Midbrain (tissue), 1 donor: ENCODE data around the gene TWNK.
A peak's percentile ranks its signal among the peaks of the same experiment; 100 is the strongest.

ENCODE experiments used
- DNase-seq: peaks from one replicate; lab custom pipeline; 2025; lab: John Stamatoyannopoulos, UW

TWNK gene

DNA sequence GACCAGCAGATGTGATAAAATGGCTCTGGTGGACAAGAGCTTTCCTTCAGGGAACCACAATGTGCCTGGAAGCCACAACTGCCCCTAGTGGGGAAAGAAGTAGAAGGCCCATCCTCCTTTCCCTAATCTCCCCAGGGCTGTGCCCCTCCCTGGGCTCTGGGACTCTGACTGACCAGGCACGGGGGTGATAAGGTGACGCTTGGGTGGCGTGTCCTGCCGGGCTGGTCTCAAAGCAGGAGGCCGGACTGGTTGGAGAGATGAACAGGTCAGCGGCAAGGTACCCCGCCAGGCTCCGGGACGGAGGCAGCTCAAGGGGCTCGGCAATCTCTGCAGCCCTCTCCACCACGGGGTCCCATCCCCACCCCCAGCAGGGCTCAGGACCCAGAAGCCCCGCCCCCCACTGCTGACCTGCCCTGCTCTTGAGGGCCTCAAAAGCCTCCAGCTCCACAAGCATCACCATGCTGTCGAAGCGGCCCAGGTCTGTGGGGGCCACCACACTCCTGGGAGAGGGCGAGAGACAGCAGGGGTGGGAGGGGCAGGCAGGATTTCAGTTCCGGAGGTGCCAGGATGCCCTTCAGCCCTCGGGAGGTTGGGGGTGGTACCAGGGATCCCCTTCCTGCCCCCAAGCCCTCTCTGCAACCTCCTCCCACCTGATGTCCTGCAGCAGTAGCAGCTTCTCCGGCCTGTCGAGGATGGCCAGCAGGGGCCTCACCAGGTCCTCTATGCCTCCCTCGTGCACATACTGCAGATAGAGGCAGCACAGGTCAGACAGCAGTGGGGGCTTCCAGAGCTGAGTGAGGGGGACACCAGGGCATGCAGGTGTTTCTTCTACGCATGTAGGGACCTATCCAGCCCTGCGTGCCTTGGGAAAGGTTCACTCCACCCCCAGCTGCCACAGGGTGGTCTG is 24.4 kb downstream of the TWNK start:
- DNase-seq = no peak

DNA sequence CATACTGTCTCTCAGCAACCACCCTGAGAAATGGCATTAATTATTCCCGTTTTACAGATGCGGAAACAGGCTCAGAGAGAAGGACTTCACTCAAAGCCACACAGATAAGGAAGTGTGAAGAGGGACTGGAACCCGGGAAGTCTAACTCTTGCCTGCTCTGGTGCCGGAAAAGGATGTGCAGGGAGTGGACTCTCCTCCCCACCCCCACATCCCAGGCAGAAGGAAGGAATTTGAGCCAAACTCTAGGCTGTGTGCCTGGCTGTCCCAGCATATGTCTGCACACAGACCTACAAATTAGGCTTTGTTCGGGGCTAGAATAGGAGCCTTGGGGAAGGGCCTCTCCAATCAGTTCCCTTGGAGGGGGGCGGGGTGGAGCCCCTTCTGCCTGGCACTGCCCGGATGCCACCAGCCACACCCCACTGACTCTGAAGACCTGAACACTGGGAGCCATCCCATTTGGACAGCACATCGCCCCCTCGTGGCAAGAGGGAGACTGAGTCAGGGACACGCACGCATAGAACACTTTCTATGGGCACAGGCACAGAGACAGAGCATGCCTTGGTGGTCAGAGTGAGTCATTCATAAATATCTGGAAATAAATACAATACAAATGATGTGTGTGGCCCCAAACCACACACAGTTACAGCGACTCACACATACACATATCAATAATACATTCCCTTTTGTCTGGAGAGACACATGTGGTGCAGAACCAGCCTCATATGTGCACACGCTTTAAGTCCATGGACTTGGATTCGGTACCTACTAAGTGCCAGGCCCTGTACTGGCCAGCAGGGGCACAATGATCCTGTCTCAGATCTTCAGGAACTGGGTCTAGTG is 25.4 kb downstream of the TWNK start:
- DNase-seq = peak; percentile 94

DNA sequence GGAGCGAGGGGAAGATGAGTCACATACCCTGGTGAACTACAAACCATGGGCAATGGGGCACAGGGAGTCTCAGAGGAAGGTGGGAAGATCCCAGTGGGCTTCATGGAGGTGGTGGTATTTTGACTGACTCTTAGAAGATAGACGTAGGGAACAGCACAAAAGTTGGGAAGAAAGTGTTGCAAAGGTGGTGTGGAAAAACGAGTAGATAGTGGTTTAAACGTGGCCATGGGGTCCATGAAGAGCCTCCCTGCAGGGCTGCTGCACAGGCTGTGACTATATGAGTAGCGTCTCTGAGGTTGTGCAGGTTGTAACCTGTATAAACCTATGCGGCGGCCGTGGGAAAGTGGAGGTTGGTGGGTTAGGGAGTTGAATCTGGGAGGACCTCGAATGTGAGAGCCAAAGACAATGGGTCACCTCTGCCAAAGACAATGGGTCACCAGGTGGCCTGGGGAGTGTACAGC is 26.1 kb downstream of the TWNK start:
- no peak for DNase-seq

DNA sequence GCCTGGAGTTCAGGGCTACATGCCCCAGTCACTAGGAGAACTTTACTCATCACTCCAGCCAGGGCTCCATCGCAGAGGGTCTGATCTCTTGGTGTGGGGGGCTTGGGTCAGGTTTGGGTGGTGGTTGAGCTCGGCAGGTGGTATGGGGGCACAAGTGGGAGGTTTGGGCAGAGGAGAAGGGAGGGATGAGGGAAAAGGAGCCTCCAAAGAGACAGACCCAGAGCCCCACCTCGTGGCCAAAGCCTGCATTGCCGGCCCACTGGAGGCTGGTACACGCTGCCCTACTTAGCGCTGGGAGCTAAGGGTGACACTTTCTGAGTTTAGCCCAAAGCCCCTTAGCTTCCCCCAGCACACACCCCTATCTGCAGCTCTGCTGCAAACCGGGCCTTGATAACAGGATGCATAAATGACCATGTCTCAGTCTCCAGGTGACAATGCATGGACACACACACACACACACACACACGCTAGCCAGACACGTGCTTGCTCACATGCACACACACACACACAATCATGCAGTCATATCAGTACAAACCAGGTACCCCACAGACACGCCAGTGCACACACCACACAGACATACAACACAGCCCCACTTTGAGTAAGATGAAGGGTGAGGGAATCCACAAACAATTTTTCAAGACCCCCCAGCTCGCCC is 27.0 kb downstream of the TWNK start:
- peak; percentile 84 for DNase-seq

DNA sequence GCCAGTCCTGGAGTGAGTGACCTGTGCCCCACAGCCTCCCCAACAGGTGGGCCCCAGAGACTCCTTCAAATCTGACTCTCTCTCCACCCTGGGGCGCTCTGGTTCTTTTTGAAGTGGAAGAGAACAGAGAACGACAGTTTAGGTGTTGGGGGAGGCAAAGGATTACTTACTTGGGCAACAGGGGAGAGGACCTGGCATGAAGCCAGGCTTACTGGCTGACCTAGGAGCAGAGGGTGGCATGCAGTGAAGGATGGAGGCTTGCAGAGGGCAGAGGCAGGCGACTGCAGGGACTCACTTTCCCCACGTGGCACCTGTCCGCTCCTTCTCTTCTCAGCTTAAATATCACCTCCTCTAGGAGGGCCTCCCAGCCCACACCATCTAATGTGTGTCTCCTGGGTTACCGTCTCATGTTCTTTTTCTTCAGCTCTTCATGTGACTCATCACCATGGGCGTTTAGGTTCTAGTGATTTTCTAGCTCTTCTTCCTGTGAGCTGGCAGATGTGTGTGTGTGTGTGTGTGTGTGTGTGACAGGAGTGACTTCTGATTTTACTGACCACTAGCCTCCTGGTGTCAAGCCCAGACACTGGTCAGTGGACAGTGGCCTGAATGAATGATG is 27.7 kb downstream of the TWNK start:
- DNase-seq = no peak

DNA sequence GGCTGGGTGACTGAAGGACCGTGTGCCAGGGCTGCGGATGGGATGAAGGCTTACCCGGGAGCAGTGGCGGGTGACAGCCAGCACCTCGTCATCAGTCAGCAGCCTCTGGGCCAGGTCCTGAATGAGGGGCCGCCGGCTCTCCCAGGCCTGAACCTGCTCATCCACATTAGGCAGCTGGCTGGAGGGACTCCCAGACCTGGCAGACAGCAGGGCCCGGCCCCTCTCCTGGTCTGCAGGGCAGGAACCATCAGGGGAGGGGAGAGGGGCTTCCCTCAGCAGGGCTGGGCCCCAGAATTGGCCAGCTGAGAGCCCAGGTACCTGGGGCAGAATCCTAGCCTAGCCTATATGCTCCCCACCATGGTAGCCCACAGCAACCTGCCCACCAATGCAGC is 28.2 kb downstream of the TWNK start:
- DNase-seq = no peak

DNA sequence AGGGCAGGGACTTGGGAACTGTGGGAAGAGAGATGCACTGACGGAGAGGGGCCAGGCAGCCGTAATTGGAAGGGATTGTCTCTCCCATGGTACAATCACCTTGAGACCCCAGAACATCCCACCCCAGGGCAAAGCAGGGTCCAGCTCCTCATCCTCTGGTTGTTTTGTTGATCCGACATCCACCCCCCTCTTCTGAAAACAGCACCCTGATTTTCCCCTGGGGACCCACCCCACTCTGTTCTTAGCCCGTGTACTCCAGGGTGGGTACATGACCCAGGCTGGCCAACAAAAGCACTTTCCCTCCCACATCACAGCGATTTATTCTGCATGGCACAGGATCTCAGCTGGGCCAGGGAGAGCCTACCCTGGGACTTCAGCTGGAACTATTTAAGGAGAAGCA is 29.5 kb downstream of the TWNK start:
- no peak for DNase-seq

DNA sequence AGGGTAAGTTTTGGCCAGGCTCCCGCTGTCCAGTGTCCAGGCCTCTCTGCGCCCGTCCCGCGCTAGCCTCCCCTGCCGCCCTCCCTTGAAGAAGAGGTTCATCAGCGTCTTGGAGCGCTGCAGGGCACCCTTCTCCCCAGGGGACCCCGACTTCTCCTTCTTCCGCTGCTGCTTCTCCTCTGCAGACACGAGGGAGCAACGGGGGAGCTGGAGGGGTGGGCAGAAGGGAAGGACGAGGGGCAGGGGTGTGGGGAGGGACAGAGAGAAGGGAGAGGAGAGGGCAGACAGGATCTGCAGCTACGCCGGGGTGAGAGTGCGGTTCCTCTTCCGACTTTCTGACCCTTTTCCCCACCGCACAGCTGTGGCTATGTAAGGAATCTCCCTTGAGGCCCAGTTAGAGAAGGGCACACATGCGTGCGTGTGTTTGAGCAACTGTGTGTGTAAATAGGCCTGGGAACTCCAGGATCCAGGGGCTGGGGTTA is 30.8 kb downstream of the TWNK start:
- DNase-seq = no peak

DNA sequence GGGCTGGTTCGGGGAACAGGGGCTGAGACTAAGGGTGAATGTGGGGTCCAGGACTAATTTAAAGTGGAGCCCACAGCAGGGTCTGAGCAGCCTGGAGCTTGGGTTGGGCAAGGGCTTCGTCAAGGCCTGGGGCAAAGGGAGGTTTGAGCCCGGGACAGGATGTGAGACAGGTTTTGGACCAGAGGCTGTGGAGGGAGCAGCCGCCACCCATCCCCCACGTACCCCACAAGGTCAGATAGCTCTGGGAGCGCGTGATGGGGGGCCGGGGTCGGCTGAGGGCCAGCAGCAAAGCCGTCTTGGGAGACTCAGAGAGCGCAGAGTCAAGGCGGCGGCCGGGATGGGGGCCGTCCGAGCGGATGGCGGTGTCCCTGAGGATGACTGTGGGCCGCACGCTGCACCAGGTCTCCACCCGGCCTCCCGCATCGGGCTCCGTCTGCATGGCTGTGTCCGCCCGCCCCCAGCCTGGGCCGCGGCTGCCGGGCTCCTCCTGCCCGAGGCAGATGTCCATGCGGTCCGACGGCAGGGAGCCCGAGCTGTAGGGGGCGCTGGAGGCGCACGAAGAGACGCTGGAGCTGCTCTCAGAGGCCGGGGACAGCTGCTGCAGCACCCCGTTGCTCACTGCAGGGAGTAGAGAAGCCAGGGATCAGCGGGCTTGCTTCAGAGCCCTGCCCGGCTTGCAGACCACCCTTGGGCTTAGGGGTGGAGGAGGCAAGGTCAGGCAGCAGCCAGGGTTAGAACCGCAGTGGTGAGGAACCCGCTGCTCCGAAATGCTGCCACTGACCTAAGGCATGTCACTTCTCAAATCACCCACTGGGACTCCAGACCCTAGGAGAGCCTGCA is 31.5 kb downstream of the TWNK start:
- peak; percentile 84 for DNase-seq

DNA sequence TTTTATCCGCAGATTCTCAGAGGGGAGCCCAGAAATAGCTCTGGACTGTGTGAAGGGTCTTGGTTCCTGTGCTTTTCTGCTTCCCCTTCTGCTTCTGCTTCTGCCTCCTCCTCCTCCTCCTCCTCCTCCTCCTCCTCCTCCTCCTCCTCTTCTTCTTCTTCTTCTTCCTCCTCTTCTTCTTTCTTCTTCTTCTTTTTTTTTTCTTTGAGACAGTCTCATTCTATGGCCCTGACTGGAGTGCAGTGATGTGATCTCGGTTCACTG is 32.0 kb downstream of the TWNK start:
- no peak for DNase-seq

DNA sequence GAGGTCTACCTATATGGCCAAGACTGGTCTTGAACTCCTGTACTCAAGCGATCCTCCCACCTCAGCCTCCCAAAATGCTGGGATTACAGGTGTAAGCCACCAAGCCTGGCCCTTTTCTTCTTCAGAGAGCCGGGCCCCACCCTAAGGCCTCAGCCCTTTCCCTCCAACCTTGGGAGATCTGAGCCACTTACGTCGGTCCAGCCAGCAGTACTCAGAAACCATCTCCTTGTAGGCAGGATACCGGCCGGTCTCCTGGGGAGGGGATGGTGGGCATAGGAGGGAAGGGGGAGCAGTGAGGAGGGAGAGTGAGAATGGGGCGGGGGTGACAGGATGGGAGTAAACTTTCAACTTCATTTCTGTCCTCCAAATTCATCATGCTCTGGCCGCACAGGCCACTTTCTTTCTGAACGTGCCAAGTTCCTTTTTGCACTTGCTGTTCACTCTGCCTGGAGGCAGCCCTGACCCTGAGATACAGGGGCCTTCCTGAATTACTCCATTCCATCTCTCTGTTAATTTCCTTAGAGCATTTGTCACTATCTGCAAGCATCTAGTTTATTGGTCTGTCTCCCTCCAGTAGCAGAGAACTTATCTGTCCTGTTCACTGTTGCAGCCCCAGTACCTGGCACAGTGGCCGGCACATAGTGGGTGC is 33.2 kb downstream of the TWNK start:
- no peak for DNase-seq

DNA sequence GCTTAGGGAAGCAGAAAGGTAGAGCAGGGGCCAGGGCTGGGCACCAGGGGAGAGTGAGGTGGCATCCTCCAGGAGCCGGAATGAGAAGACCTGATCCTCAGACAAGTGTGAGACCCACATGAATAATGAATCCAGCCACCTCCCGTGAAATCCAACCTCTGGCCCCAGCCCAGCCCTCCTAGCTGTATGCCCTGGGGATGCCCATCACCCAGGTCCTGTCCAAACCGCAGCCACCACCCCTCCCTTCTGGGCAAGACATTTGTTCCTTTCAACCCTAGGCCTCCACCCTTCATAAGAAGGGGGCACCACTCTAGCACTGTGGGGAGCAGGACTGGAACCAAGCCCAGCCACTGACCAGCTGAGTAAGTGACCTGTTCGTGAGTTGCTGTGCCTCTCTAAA is 33.9 kb downstream of the TWNK start:
- DNase-seq = no peak

DNA sequence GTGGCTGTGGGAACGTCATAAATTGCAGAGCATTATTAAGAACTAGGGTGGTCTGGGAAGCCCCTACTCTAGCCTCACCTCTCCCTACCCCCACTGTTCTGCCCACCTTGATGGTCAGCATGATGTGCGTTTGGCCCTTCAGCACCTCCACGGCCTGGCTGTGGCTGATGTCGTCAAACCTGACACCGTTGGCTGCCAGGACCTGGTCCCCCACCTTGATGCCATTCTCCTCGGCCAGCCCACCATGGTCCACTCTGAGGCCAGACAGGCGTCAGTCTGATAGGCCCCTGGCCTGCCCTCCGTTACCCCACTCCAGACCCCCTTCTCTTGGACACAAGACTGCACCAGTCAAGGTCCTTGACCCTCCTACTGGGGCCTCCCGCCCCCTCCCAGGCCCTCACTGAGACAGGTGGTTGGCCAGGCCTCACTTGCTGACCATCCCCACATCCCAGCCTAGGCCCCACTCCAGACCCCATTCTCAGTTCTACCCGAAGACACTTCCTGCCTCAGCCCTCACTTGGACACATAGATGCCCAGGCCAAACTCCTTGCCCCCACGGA is 34.4 kb downstream of the TWNK start:
- no peak for DNase-seq

DNA sequence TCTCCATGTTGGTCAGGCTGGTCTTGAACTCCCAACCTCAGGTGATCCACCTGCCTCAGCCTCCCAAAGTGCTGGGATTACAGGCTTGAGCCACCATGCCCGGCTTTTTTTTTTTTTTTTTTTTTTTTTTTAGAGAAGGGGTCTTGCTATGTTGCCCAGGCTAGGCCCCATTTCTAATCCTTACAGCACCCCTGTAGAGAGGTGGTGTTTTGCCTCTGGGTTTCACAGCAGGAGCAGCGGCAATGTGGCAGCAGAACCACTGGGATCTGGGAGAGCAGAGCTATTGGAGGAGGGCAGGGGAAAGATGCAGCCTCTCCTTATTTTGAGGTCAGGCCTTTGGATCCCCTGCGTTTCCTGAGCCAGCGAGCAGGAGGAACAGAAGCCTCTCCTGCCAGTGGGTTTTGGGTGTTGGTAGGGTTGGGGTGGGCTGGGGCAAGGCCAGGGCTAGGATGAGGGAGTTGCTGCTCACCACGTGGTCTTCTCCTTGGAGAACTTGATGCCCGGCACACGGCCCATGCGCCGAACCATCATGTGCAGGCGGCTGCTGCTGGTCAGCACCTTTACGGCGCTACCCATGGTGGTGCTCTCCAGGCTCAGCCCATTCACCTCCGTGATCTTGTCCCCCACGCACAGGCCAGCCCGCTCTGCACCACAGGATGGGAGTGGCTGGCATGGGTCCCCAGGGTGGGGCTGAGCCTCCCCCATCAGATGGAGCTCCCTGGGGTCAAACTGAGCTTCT is 35.8 kb downstream of the TWNK start:
- no peak for DNase-seq

DNA sequence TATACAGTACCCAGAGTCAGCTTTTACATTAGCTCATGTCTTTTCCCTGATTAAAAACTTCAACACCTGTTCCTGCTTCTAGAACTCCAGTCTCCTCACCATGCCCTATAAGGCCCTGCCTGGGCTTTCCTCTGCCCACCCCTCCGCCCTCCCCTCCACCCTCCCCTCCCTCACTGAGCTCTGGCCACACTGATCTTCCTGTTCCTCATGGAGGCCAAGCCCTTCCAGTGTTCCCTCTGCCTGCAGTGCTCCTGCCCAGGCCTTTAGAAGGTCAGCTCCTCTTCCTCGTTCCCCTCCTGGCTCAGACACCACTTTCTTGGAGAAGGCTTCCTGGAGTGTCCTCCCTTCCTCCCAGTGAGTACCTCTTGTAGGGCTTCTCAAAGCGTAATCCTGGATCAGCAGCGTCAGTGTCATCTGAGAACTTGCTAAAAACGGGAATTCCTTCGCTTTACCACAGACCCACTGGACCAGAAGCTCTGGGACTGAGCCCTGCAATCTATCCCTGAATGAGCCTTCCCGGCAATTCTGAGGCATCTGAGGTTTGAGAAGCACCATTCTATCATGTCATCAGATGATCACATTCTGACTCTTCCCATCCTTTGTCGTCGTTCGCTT is 39.9 kb downstream of the TWNK start:
- no peak for DNase-seq

DNA sequence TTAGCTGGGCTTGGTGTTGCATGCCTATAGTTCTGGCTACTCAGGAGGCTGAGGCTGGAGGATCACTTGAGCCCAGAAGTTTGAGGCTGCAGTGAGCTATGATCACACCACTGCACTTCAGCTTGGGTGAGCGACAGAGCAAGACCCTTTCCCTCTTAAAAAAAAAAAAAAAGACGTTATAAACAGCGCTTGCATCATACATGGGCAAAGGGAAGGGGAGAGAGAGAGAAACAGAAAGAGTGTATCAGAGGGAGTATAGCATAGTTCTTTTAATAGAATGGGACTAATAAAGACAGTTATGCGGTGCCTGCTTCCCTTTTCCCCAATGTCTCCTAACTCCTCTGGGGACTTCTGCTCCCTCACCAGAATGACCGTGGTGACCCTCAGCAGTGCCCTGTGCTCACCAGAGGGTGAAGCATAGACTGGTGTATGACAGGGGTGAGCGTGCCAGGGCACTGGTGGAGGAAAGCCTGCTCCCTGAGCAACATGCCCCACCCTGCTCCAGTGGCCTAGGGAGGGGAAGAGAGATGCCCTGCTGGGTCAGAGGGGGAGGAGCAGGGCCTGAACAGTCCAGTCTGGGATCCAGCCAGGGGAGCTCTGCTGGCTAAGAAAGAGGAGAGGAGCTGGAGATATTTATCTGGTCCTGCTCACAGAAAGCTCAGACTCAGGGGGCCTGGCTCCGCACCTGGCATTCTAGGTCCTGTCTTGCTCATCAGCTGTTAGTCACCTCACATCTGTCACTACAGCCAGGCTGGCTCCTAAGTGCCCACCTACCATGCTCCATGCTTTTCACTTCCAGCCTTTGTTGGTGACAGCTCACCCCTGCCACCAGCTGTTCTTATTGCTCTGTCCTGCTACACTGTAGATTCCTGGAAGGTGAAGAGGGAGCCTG is 41.3 kb downstream of the TWNK start:
- no peak for DNase-seq

DNA sequence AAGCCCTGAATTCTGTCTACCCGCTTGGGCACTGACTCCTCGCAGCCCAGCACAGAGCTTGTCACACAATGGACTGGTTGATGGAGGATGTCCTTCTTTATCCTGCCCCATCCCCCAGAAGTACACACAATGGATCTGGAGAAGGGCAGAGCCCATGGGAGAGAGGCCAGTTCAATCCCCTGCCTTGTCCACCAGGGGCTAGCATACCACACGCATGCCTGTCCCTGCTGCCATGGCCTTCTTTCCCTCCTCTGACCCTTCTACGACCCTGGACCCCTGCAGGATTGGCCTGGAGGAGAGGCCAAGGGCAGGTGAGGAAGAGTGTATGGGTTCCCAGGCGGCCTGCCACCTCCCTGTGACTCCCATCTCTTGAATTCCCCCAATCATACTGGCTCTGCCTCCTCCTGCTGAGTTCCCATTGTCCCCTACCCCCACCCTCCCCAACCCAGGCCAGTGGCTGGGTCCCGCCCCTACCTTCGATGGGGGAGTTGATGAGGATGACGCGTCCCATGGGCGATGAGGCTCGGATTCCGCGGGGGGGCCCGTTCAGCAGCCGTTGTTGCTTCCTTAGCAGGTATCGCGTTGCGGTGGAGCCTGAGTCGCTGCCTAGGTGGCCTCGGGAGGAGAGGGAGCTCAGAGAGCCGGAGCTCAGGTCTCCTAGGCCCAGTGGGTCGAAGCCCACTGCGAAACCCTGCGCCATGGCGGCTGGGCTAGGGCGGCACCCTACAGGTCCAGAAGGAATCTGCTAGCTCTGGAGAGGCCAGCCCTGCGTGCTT is 42.4 kb downstream of the TWNK start:
- no peak for DNase-seq
